Kidney (tissue), 14 donors: ENCODE results near the gene MAD2L2. TPM values are rescaled to one million over a fixed set of nuclear protein-coding genes. Genes with fewer than 3 reads are reported as not detected.
"Not testable (repeated sequence)": the region's sequence is repeated elsewhere in the genome, so short reads cannot be mapped to it uniquely, and the experiment has no call there.

Experiments used
- DNase-seq, 5 donors: peaks; one replicate each; pipeline ENCODE4 v3.0.0-alpha.2; 2013 to 2020
- FAIRE-seq: peaks from 2 replicates; lab custom pipeline; 2012; peaks lifted over from hg19 to GRCh38; lab: Jason Lieb, UNC
- H3K27ac ChIP-seq, 2 donors: one replicate each; pipeline ENCODE4 v1.7.0; 2013; ENCODE audit warnings: low read depth in 2 of 2, low read length in 2 of 2, inconsistent platforms in 1 of 2
- H3K27me3 ChIP-seq: one replicate; pipeline ENCODE4 v1.7.1; 2013; ENCODE audit warnings: low read length, inconsistent platforms; ENCODE audit not compliant: control insufficient read depth, insufficient read depth
- H3K36me3 ChIP-seq, 3 donors: one replicate each; pipeline versions ENCODE4 v1.7.0 to v1.7.1; 2013; ENCODE audit warnings: low read length in 3 of 3, control low read depth in 1 of 3, inconsistent platforms in 1 of 3; ENCODE audit not compliant: insufficient read depth in 3 of 3, control insufficient read depth in 2 of 3
- H3K4me1 ChIP-seq, 3 donors: one replicate each; pipeline versions ENCODE4 v1.7.0 to v1.7.1; 2013; ENCODE audit warnings: low read length in 3 of 3, inconsistent platforms in 1 of 3, low read depth in 1 of 3; ENCODE audit not compliant: control insufficient read depth in 2 of 3, insufficient read depth in 2 of 3
- H3K4me3 ChIP-seq, 3 donors: one replicate each; pipeline versions ENCODE4 v1.7.0 to v1.8.1; 2013; ENCODE audit warnings: low read length in 3 of 3, control low read depth in 1 of 3, inconsistent platforms in 1 of 3
- H3K9ac ChIP-seq, 3 donors: one replicate each; pipeline versions ENCODE4 v1.7.0 to v1.7.1; 2013; ENCODE audit warnings: low read length in 3 of 3, control low read depth in 1 of 3, inconsistent platforms in 1 of 3
- H3K9me3 ChIP-seq, 3 donors: one replicate each; pipeline versions ENCODE4 v1.7.0 to v1.7.1; 2013; ENCODE audit warnings: low read length in 3 of 3, control low read depth in 1 of 3, inconsistent platforms in 1 of 3; ENCODE audit not compliant: control insufficient read depth in 2 of 3, insufficient read depth in 1 of 3
- intact Hi-C: fragments of 100-400 bp; cut with DNase I; formaldehyde crosslinking; loops from one replicate; pipeline ENCODE4 v1.11.1; 2022
- polyA plus RNA-seq: library from polyadenylated mRNA; stranded (reverse); fragments of 350-450 nt; fragmentation: Illumina TruSeq; extraction: RNeasy Lipid Tissue Mini Kit (QIAGEN cat#74804); gene quantifications from one replicate; pipeline ENCODE4 v1.2.3, GENCODE V29; 2014; ENCODE audit warnings: low read depth, low replicate concordance; ENCODE audit not compliant: insufficient read depth
- total RNA-seq: library from RNA; stranded (reverse); fragmentation: NEBNext Ultra II Directional; extraction: Animal tissue kit (Norgen Biotek cat#: 25700); gene quantifications from one replicate; pipeline ENCODE4 v1.2.1, GENCODE V29; 2021
- TF ChIP-seq, protein P1 (sequence below): IDR thresholded peaks from 3 replicates; pipeline ENCODE4 v1.5.1; 2012; ENCODE audit warnings: mild to moderate bottlenecking, moderate library complexity, borderline replicate concordance; ENCODE audit not compliant: insufficient read depth; ENCODE audit errors: extremely low read depth
- donor health status: control.
- donor health status: control.
- donor health status: control.
- donor health status: control.
- donor health status: control.
- donor health status: DM: yes; HTN: yes; CAD: no.
- donor health status: Normal renal cell carcinoma (clear cell type).

MAD2L2 gene
- total and polyA plus RNA-seq, 2 donors from 2014 or later, result 36.8 to 51.7 TPM

DNA sequence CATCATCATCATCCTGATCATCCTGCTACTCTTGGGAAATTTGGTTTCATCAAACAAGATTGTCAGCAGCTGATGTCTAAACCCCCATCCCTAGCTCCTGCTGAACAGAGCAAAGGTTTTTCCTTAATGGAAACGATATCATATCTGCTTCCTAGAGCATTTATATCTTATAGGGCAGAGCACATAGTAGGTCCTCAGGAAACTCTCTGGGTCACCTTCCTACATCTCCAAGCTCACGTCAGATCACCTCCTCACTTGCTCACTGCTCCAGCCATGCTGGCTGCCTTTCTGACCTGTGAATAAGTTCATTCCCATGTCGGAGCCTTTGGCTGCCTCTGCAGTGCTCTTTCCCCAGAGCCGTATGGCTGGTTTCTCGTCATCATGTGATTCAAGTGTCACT, 37.2 kb downstream of the MAD2L2 start:
- Histone ChIP-seq H3K9ac (no peak overlapping the region), H3K27ac (no peak overlapping the region), H3K36me3 (no peaks in the 10 kb centered on the region), H3K27me3 (no peaks in the 10 kb centered on the region), H3K4me3 (no peak overlapping the region), H3K4me1 (peaks cover 0 to 2% (median 0%) of the 10 kb centered on the region in 3 donors), H3K9me3 (no peaks in the 10 kb centered on the region)
- FAIRE-seq (no peak), DNase-seq (no peak)
- TF ChIP-seq, protein P1, sequence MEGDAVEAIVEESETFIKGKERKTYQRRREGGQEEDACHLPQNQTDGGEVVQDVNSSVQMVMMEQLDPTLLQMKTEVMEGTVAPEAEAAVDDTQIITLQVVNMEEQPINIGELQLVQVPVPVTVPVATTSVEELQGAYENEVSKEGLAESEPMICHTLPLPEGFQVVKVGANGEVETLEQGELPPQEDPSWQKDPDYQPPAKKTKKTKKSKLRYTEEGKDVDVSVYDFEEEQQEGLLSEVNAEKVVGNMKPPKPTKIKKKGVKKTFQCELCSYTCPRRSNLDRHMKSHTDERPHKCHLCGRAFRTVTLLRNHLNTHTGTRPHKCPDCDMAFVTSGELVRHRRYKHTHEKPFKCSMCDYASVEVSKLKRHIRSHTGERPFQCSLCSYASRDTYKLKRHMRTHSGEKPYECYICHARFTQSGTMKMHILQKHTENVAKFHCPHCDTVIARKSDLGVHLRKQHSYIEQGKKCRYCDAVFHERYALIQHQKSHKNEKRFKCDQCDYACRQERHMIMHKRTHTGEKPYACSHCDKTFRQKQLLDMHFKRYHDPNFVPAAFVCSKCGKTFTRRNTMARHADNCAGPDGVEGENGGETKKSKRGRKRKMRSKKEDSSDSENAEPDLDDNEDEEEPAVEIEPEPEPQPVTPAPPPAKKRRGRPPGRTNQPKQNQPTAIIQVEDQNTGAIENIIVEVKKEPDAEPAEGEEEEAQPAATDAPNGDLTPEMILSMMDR, result no peak
- intact Hi-C loops, result loop anchor here (5.0 to 10.0 kb wide), 2 partner anchors 399 to 606 kb away; no protein-coding TSS in a partner anchor

DNA sequence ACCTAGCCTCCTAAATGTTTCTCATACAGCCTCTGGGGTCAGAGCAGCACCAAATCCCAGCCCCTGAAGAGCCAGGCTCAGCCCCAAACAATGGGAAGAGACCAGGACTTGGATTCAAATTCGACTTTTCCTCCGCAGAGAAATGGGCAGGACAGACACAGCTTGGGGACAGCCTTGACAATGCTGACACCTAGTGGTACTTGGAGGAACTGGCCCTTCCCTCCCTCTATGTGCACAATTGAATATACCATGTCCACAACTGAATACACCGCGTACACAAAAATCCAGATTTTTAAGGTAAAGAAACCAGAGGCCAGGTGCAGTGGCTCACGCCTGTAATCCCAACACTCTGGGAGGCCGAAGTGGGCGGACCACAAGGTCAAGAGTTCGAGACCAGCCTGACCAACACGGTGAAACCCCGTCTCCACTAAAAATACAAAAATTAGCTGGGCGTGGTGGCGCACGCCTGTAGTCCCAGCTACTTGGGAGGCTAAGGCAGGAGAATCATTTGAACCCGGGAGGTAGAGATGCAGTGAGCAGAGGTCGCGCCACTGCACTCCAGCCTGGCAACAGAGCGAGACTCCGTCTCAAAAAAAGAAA, 38.4 kb downstream of the MAD2L2 start:
- not testable (repeated sequence) for H3K9me3 ChIP-seq, H3K27me3 ChIP-seq, H3K4me3 ChIP-seq, H3K27ac ChIP-seq, H3K36me3 ChIP-seq, H3K4me1 ChIP-seq, H3K9ac ChIP-seq, FAIRE-seq
- intact Hi-C loops, result loop anchor here (5.0 to 10.0 kb wide), 2 partner anchors 398 to 605 kb away; no protein-coding TSS in a partner anchor
- peak in 4 of 5 donors; percentile 64 to 76 (median 68) for DNase-seq
- TF ChIP-seq, protein P1, result peak; percentile 99

DNA sequence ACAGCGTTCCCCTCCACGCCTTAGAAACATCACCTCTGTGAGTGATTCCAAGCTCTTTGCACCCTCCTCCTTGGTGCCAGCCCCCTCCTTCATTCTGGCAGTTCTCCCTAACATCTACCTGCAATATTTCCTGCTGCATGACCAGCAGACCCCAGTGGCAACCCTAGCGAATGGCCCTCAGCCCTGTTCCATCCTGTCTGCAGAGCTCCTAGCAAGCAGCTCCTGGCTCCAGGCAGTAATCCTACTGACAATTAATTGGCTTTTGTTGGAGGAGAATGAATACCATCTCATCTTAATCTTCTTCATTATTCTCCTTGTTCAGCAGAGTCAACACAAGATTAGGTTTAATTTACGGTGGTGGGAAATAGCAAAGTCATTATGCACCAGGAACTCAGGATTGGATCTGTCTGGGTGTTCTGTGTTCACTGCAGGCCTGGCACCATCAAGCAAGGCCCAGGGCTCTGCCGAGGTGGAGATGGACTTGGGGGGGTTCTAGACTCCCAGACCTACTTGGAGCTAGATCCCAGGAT, 39.1 kb downstream of the MAD2L2 start:
- no peak overlapping the region for H3K27ac ChIP-seq
- H3K9me3 ChIP-seq, result no peaks in the 10 kb centered on the region
- H3K4me1 ChIP-seq, result no peaks in the 10 kb centered on the region
- intact Hi-C loops, result loop anchor here (5.0 to 10.0 kb wide), 2 partner anchors 397 to 605 kb away; no protein-coding TSS in a partner anchor
- no peaks in the 10 kb centered on the region for H3K27me3 ChIP-seq
- FAIRE-seq, result no peak
- H3K36me3 ChIP-seq, result no peaks in the 10 kb centered on the region
- no peak overlapping the region for H3K4me3 ChIP-seq
- H3K9ac ChIP-seq, result no peak overlapping the region
- DNase-seq, result no peak
- TF ChIP-seq, protein P1, result no peak
